ENCODE results near the gene IL10. TPM values are rescaled to one million over a fixed set of nuclear protein-coding genes. Genes with fewer than 3 reads are reported as not detected.

Gene IL10
- polyA plus RNA-seq, 1 donor from 2014 or later, result 0.56 TPM

GRCh38 chr1:206799311-206799710 lies 27.0 kb upstream of the IL10 start:
- peaks cover 15 to 35% (median 29%) of the 10 kb centered on the region in 3 donors for H3K4me1 Mint-ChIP-seq

GRCh38 chr1:206798384-206798996 lies 26.2 kb upstream of the IL10 start:
- Mint-ChIP-seq H3K36me3 (peaks cover 2% of the 10 kb centered on the region), H3K4me3 (no peak overlapping the region), H3K4me1 (peaks cover 15 to 38% (median 30%) of the 10 kb centered on the region in 3 donors), H3K9me3 (no peaks in the 10 kb centered on the region), H3K27ac (peak overlapping the region in 2 of 3 donors; percentile 48 to 73), H3K27me3 (peaks cover 9% of the 10 kb centered on the region)

More at GRCh38 chr1:206799311-206799710, 27.0 kb upstream of the IL10 start:
- peaks cover 5% of the 10 kb centered on the region for H3K27me3 Mint-ChIP-seq
- H3K9me3 Mint-ChIP-seq, result no peaks in the 10 kb centered on the region
- H3K36me3 Mint-ChIP-seq, result peaks cover 1% of the 10 kb centered on the region
- H3K4me3 Mint-ChIP-seq, result no peak overlapping the region
- no peak overlapping the region for H3K27ac Mint-ChIP-seq

GRCh38 chr1:206797534-206798383 lies 25.5 kb upstream of the IL10 start:
- Mint-ChIP-seq H3K9me3 (no peaks in the 10 kb centered on the region), H3K4me3 (no peak overlapping the region), H3K27ac (peak overlapping the region in 2 of 3 donors; percentile 48 to 73), H3K4me1 (peaks cover 9 to 39% (median 25%) of the 10 kb centered on the region in 3 donors), H3K36me3 (peaks cover 2% of the 10 kb centered on the region), H3K27me3 (peaks cover 9% of the 10 kb centered on the region)

- no peaks in the 10 kb centered on the region for H3K9me3 Mint-ChIP-seq
- peaks cover 9 to 39% (median 26%) of the 10 kb centered on the region in 3 donors for H3K4me1 Mint-ChIP-seq
- no peak overlapping the region for H3K4me3 Mint-ChIP-seq
- H3K27me3 Mint-ChIP-seq, result peaks cover 9% of the 10 kb centered on the region
- H3K27ac Mint-ChIP-seq, result peak overlapping the region in 1 of 3 donors; percentile 18
- peaks cover 2% of the 10 kb centered on the region for H3K36me3 Mint-ChIP-seq
Measured at GRCh38 chr1:206796981-206797402, 24.7 kb upstream of the IL10 start.

- Mint-ChIP-seq H3K9me3 (no peaks in the 10 kb centered on the region), H3K27me3 (peaks cover 9% of the 10 kb centered on the region), H3K36me3 (peaks cover 2% of the 10 kb centered on the region), H3K27ac (no peak overlapping the region), H3K4me1 (peaks cover 14 to 43% (median 29%) of the 10 kb centered on the region in 3 donors), H3K4me3 (no peak overlapping the region)
Measured at GRCh38 chr1:206796116-206796515, 23.8 kb upstream of the IL10 start.

GRCh38 chr1:206794294-206794908 lies 22.1 kb upstream of the IL10 start:
- Mint-ChIP-seq H3K4me3 (peak overlapping the region in 2 of 4 donors; percentile 44 to 65), H3K27me3 (peaks cover 12% of the 10 kb centered on the region), H3K27ac (peak overlapping the region; percentile 39 to 73 (median 67)), H3K36me3 (peaks cover 2% of the 10 kb centered on the region), H3K4me1 (peaks cover 23 to 52% (median 34%) of the 10 kb centered on the region in 3 donors), H3K9me3 (no peaks in the 10 kb centered on the region)

GRCh38 chr1:206793620-206794019 lies 21.3 kb upstream of the IL10 start:
- Mint-ChIP-seq H3K9me3 (no peaks in the 10 kb centered on the region), H3K27me3 (peaks cover 12% of the 10 kb centered on the region), H3K27ac (peak overlapping the region in 1 of 3 donors; percentile 94), H3K36me3 (peaks cover 2% of the 10 kb centered on the region), H3K4me1 (peaks cover 23 to 52% (median 34%) of the 10 kb centered on the region in 3 donors), H3K4me3 (peak overlapping the region in 2 of 4 donors; percentile 24 to 49)

GRCh38 chr1:206792939-206793607 lies 20.8 kb upstream of the IL10 start:
- Mint-ChIP-seq H3K36me3 (peaks cover 2% of the 10 kb centered on the region), H3K27ac (peak overlapping the region in 1 of 3 donors; percentile 94), H3K4me1 (peaks cover 23 to 52% (median 30%) of the 10 kb centered on the region in 3 donors), H3K27me3 (peaks cover 12% of the 10 kb centered on the region), H3K4me3 (peak overlapping the region in 2 of 4 donors; percentile 49 to 53), H3K9me3 (no peaks in the 10 kb centered on the region)

GRCh38 chr1:206790502-206791250 lies 18.4 kb upstream of the IL10 start:
- peaks cover 27 to 53% (median 31%) of the 10 kb centered on the region in 3 donors for H3K4me1 Mint-ChIP-seq
- H3K27me3 Mint-ChIP-seq, result peaks cover 12% of the 10 kb centered on the region
- no peaks in the 10 kb centered on the region for H3K9me3 Mint-ChIP-seq
- peak overlapping the region in 3 of 4 donors; percentile 33 to 53 (median 46) for H3K4me3 Mint-ChIP-seq
- peaks cover 2% of the 10 kb centered on the region for H3K36me3 Mint-ChIP-seq
- peak overlapping the region; percentile 83 to 91 (median 86) for H3K27ac Mint-ChIP-seq

- peaks cover 36 to 56% (median 36%) of the 10 kb centered on the region in 3 donors for H3K4me1 Mint-ChIP-seq
- peaks cover 1% of the 10 kb centered on the region for H3K36me3 Mint-ChIP-seq
- peaks cover 4% of the 10 kb centered on the region for H3K27me3 Mint-ChIP-seq
- peak overlapping the region in 1 of 3 donors; percentile 40 for H3K27ac Mint-ChIP-seq
- no peak overlapping the region for H3K4me3 Mint-ChIP-seq
- no peaks in the 10 kb centered on the region for H3K9me3 Mint-ChIP-seq
Measured at GRCh38 chr1:206788487-206789050, 16.3 kb upstream of the IL10 start.

GRCh38 chr1:206787891-206788290 lies 15.6 kb upstream of the IL10 start:
- Mint-ChIP-seq H3K4me3 (no peak overlapping the region), H3K27me3 (peaks cover 4% of the 10 kb centered on the region), H3K4me1 (peaks cover 36 to 56% (median 37%) of the 10 kb centered on the region in 3 donors), H3K27ac (no peak overlapping the region), H3K9me3 (no peaks in the 10 kb centered on the region), H3K36me3 (peaks cover 1% of the 10 kb centered on the region)

- peaks cover 4% of the 10 kb centered on the region for H3K27me3 Mint-ChIP-seq
- no peak overlapping the region for H3K27ac Mint-ChIP-seq
- no peaks in the 10 kb centered on the region for H3K9me3 Mint-ChIP-seq
- H3K4me1 Mint-ChIP-seq, result peaks cover 39 to 58% (median 42%) of the 10 kb centered on the region in 3 donors
- peaks cover 1% of the 10 kb centered on the region for H3K36me3 Mint-ChIP-seq
- H3K4me3 Mint-ChIP-seq, result peak overlapping the region in 1 of 4 donors; percentile 46
Measured at GRCh38 chr1:206786212-206786886, 14.1 kb upstream of the IL10 start.

- Mint-ChIP-seq H3K27me3 (peaks cover 2% of the 10 kb centered on the region), H3K36me3 (peaks cover 1% of the 10 kb centered on the region), H3K4me3 (peak overlapping the region in 2 of 4 donors; percentile 83 to 90), H3K4me1 (peaks cover 33 to 51% (median 34%) of the 10 kb centered on the region in 3 donors), H3K27ac (peak overlapping the region; percentile 68 to 82 (median 80)), H3K9me3 (no peaks in the 10 kb centered on the region)
Measured at GRCh38 chr1:206785182-206785765, 13.0 kb upstream of the IL10 start.
